Suprapubic skin (tissue), 4 donors: ENCODE results near the gene IQGAP3.

Experiments
- EP300 ChIP-seq: sonication (generic); formaldehyde crosslinking; IDR thresholded peaks from one replicate; pipeline ENCODE4 v1.6.1; 2017; ENCODE audit warnings: antibody characterized with exemption
- POLR2A ChIP-seq, 2 donors: fragments of 450-650 bp; IDR thresholded peaks; one replicate each; pipeline ENCODE4 v1.6.1; 2017; ENCODE audit warnings: antibody characterized with exemption in 2 of 2, mild to moderate bottlenecking in 2 of 2, moderate library complexity in 2 of 2
- POLR2AphosphoS5 ChIP-seq, 3 donors: sonication (generic); formaldehyde crosslinking; IDR thresholded peaks; one replicate each; pipeline ENCODE4 v1.6.1; 2017; ENCODE audit warnings: antibody characterized with exemption in 3 of 3
- TF ChIP-seq, protein P1 (sequence below), 2 donors: fragments of 200-600 bp in 1 of 2; fragments of 450-650 bp in 1 of 2; sonication (generic) in 1 of 2; IDR thresholded peaks; one replicate each; pipeline ENCODE4 v1.5.1; 2016 to 2019; ENCODE audit warnings: antibody characterized with exemption in 2 of 2, mild to moderate bottlenecking in 1 of 2, moderate library complexity in 1 of 2

GRCh38 chr1:156528875-156529425 lies 43.4 kb downstream of the IQGAP3 start:
- TF ChIP-seq, protein P1, sequence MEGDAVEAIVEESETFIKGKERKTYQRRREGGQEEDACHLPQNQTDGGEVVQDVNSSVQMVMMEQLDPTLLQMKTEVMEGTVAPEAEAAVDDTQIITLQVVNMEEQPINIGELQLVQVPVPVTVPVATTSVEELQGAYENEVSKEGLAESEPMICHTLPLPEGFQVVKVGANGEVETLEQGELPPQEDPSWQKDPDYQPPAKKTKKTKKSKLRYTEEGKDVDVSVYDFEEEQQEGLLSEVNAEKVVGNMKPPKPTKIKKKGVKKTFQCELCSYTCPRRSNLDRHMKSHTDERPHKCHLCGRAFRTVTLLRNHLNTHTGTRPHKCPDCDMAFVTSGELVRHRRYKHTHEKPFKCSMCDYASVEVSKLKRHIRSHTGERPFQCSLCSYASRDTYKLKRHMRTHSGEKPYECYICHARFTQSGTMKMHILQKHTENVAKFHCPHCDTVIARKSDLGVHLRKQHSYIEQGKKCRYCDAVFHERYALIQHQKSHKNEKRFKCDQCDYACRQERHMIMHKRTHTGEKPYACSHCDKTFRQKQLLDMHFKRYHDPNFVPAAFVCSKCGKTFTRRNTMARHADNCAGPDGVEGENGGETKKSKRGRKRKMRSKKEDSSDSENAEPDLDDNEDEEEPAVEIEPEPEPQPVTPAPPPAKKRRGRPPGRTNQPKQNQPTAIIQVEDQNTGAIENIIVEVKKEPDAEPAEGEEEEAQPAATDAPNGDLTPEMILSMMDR (IDR thresholded peaks at IDR 0.05): no peak
- TF ChIP-seq POLR2A (IDR thresholded peaks at IDR 0.05) (no peak), POLR2AphosphoS5 (IDR thresholded peaks at IDR 0.05) (no peak), EP300 (no peak)
